OCI-LY1 (cell line): ENCODE data around the gene TUBAL3.

ENCODE experiments used
- H2AFZ ChIP-seq: fragments of 200-600 bp; sonication (generic), shearing (Covaris generic); 2 replicates; pipeline ENCODE4 v1.6.0; 2014; ENCODE audit warnings: antibody characterized with exemption, mild to moderate bottlenecking, low read length
- H3F3A ChIP-seq: fragments of 200-600 bp; sonication (generic), shearing (Covaris generic); 2 replicates; pipeline ENCODE4 v1.6.0; 2014; ENCODE audit warnings: mild to moderate bottlenecking, antibody characterized with exemption, low read length, moderate library complexity; ENCODE audit not compliant: insufficient read depth
- H3K27ac ChIP-seq: fragments of 200-600 bp; sonication (generic); 2 replicates; pipeline ENCODE4 v1.5.1; 2014; ENCODE audit warnings: low read length, mixed run types, mild to moderate bottlenecking, low read depth; ENCODE audit not compliant: poor library complexity, severe bottlenecking
- H3K27me3 ChIP-seq: fragments of 200-600 bp; sonication (generic); 2 replicates; pipeline ENCODE4 v1.6.0; 2014; ENCODE audit warnings: antibody characterized with exemption, mild to moderate bottlenecking, low read length, moderate library complexity; ENCODE audit not compliant: insufficient read depth
- H3K36me3 ChIP-seq: fragments of 200-600 bp; sonication (generic); 2 replicates; pipeline ENCODE4 v1.6.1; 2014; ENCODE audit warnings: mild to moderate bottlenecking, antibody characterized with exemption, low read length, moderate library complexity, mixed read lengths; ENCODE audit not compliant: insufficient read depth
- H3K4me1 ChIP-seq: fragments of 200-600 bp; sonication (generic); 2 replicates; pipeline ENCODE4 v1.5.1; 2014; ENCODE audit warnings: mild to moderate bottlenecking, low read length, moderate library complexity; ENCODE audit not compliant: insufficient read depth, severe bottlenecking
- H3K4me2 ChIP-seq: fragments of 200-600 bp; sonication (generic), shearing (Covaris generic); 2 replicates; pipeline ENCODE4 v1.6.1; 2014; ENCODE audit warnings: low read length
- H3K4me3 ChIP-seq: fragments of 200-600 bp; sonication (generic); 2 replicates; pipeline ENCODE4 v1.5.1; 2014; ENCODE audit warnings: low read length, low read depth, mild to moderate bottlenecking, mixed read lengths; ENCODE audit not compliant: poor library complexity, severe bottlenecking
- H3K79me2 ChIP-seq: fragments of 200-600 bp; shearing (Covaris generic); 2 replicates; pipeline ENCODE4 v1.6.1; 2016; ENCODE audit warnings: mixed run types, low read length, mixed read lengths; ENCODE audit not compliant: insufficient read depth
- H3K9ac ChIP-seq: fragments of 200-600 bp; sonication (generic), shearing (Covaris generic); 2 replicates; pipeline ENCODE4 v1.6.1; 2014; ENCODE audit warnings: mild to moderate bottlenecking, low read length, mixed read lengths
- H3K9me2 ChIP-seq: fragments of 200-600 bp; sonication (generic), shearing (Covaris generic); 2 replicates; pipeline ENCODE4 v1.6.1; 2014; ENCODE audit warnings: low read depth, mild to moderate bottlenecking, low read length, mixed read lengths
- H3K9me3 ChIP-seq: fragments of 200-600 bp; shearing (Covaris generic); 2 replicates; pipeline ENCODE4 v1.6.1; 2014; ENCODE audit warnings: low read length, mixed read lengths
- H4K20me1 ChIP-seq: fragments of 200-600 bp; sonication (generic), shearing (Covaris generic); 2 replicates; pipeline ENCODE4 v1.6.0; 2016; ENCODE audit warnings: mild to moderate bottlenecking, low read length; ENCODE audit not compliant: insufficient read depth
- CTCF ChIP-seq: fragments of 200-600 bp; sonication (generic), shearing (Covaris generic); IDR thresholded peaks from 2 replicates; pipeline ENCODE4 v1.5.1; 2017; ENCODE audit warnings: mild to moderate bottlenecking, antibody characterized with exemption, low read length, moderate library complexity, mixed read lengths
- EZH2 ChIP-seq: fragments of 200-600 bp; sonication (generic), shearing (Covaris generic); IDR thresholded peaks from 2 replicates; pipeline ENCODE4 v1.8.0; 2017; ENCODE audit warnings: borderline replicate concordance, mixed run types, mild to moderate bottlenecking, antibody characterized with exemption, low read length, moderate library complexity, mixed read lengths

TUBAL3 gene

GRCh38 chr10:5346881-5347280 is 57.7 kb downstream of the TUBAL3 start:
- TF ChIP-seq CTCF, result no peak
- TF ChIP-seq EZH2, result no peak
- Histone ChIP-seq H3K9me3 (no peaks in the 10 kb centered on the region), H3K36me3 (no peaks in the 10 kb centered on the region)

GRCh38 chr10:5344746-5345145 is 59.9 kb downstream of the TUBAL3 start:
- Histone ChIP-seq H3K79me2 (no peaks in the 10 kb centered on the region), H3K27me3 (no peaks in the 10 kb centered on the region), H3K9ac (no peak overlapping the region), H3K4me1 (no peaks in the 10 kb centered on the region), H3K4me3 (no peak overlapping the region), H2AFZ (no peak overlapping the region), H4K20me1 (no peaks in the 10 kb centered on the region), H3K27ac (no peak overlapping the region), H3K9me3 (no peaks in the 10 kb centered on the region), H3K9me2 (no peaks in the 10 kb centered on the region), H3F3A (no peaks in the 10 kb centered on the region), H3K36me3 (no peaks in the 10 kb centered on the region), H3K4me2 (no peak overlapping the region)
- TF ChIP-seq EZH2 (no peak), CTCF (no peak)

More at GRCh38 chr10:5346881-5347280, 57.7 kb downstream of the TUBAL3 start:
- Histone ChIP-seq H3F3A (no peaks in the 10 kb centered on the region), H4K20me1 (no peaks in the 10 kb centered on the region), H3K9ac (no peak overlapping the region), H3K4me3 (no peak overlapping the region), H3K79me2 (no peaks in the 10 kb centered on the region), H3K27me3 (no peaks in the 10 kb centered on the region), H3K9me2 (no peaks in the 10 kb centered on the region), H3K4me2 (no peak overlapping the region), H2AFZ (no peak overlapping the region), H3K4me1 (no peaks in the 10 kb centered on the region), H3K27ac (no peak overlapping the region)

GRCh38 chr10:5343979-5344378 is 60.6 kb downstream of the TUBAL3 start:
- Histone ChIP-seq H3F3A (no peaks in the 10 kb centered on the region), H3K79me2 (no peaks in the 10 kb centered on the region), H3K4me1 (no peaks in the 10 kb centered on the region), H3K9me3 (no peaks in the 10 kb centered on the region), H3K9ac (no peak overlapping the region), H4K20me1 (no peaks in the 10 kb centered on the region), H3K27me3 (no peaks in the 10 kb centered on the region), H3K27ac (no peak overlapping the region), H3K9me2 (no peaks in the 10 kb centered on the region), H3K4me2 (no peak overlapping the region), H3K4me3 (no peak overlapping the region), H2AFZ (no peak overlapping the region), H3K36me3 (no peaks in the 10 kb centered on the region)
- no peak for TF ChIP-seq CTCF
- no peak for TF ChIP-seq EZH2
